Motor neuron (in vitro differentiated cells): ENCODE measurements around the gene GPBAR1. TPM values are rescaled to one million over a fixed set of nuclear protein-coding genes. Genes with fewer than 3 reads are reported as not detected.

ENCODE experiments used
- ATAC-seq, 8 experiments: fragments of 200-7000 bp; cut with Tn5 transposase; replicated peaks in 6 of 8; 2 replicates each; pipeline ENCODE4 v1.8.0; 2021; ENCODE audit warnings: mild to moderate bottlenecking in 8 of 8, moderate library complexity in 8 of 8
- H3K27ac ChIP-seq, 2 donors: fragments of 250-450 bp; sonication (Bioruptor Pico); 2 replicates each; pipeline ENCODE4 v1.9.0; 2021; ENCODE audit warnings: antibody characterized with exemption in 2 of 2, mild to moderate bottlenecking in 2 of 2, moderate library complexity in 1 of 2
- H3K4me1 ChIP-seq, 2 donors: fragments of 250-450 bp; sonication (Bioruptor Pico); replicated peaks in 1 of 2; 2 replicates each; pipeline ENCODE4 v1.6.1; 2021; ENCODE audit warnings: antibody characterized with exemption in 2 of 2, mild to moderate bottlenecking in 2 of 2, moderate library complexity in 1 of 2
- H3K4me3 ChIP-seq, 5 donors: fragments of 250-450 bp; sonication (Bioruptor Pico); 2 replicates each; pipeline ENCODE4 v1.9.0; 2021; ENCODE audit warnings: antibody characterized with exemption in 5 of 5, mild to moderate bottlenecking in 5 of 5, moderate library complexity in 4 of 5
- WGBS, 10 experiments: fragments of 450-650 bp; shearing (Covaris generic); methylation state at CpG; one replicate each; pipeline ENCODE4 v1.0.0; 2022; 5-methylcytosine and 5-hydroxymethylcytosine counted together
- in situ Hi-C, 9 experiments: fragments of 400-800 bp; cut with MboI; loops; one replicate each; pipeline ENCODE4 v1.15.0; 2021; ENCODE audit warnings: low sequenced_read_pairs in 9 of 9, low pct_unique_long_range_greater_than_20kb in 2 of 9; ENCODE audit not compliant: unreplicated experiment in 9 of 9
- total RNA-seq, 8 experiments: library from RNA; unstranded; fragments of 300-600 nt; gene quantifications; 2 replicates each; pipeline versions ENCODE4 v1.2.3 to v1.2.4, GENCODE V29; 2022

The GPBAR1 gene
- total RNA-seq, 8 experiments from 2014 or later: 0.49 to 6.9 (median 0.85) TPM

DNA sequence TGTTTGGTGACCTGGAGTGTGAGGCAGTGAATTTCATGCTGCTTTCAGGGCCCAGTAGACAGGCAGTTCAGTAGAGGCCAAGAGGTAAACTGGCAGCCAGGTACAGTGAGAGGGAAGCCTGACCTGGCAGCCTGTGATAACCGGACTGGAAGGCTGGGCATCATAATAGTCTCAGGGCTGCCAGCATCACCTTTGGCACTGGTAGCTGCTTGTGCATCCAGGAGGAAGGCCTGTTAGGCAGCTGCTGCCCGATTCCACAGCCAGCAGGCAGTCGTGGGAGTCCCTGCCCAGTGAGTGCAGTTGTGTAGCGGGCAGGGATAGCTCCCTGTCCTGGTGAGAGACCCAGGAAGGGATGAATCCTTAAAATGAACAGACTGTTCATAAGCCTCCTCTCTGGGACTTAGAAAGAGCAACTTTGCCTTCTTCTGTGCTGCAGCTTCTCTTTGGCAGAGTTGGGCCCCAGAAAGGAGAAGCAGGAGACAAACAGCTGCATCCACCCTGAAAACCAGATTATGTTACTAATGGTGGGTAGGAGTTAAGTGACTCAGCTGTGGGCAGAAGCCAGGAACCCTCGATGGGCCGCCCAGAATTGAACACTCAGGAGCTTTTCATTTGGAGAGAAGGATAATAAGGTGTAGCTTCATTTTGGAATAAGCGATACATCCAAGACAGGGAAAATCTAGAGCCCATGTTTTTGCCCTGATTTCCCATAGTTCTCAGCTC is 8.1 kb upstream of the GPBAR1 start:
- ATAC-seq: peak in 1 of 8 experiments; percentile 4
- Histone ChIP-seq H3K4me3 (no peak overlapping the region), H3K4me1 (no peaks in the 10 kb centered on the region), H3K27ac (no peak overlapping the region)
- 66 to 100% (median 86%) methylated on average over 1 to 7 of the region's 7 CpGs; no CpG with 5 or more reads in 2 of the 10 experiments for WGBS, 10 experiments
- in situ Hi-C loops: no loop called here

DNA sequence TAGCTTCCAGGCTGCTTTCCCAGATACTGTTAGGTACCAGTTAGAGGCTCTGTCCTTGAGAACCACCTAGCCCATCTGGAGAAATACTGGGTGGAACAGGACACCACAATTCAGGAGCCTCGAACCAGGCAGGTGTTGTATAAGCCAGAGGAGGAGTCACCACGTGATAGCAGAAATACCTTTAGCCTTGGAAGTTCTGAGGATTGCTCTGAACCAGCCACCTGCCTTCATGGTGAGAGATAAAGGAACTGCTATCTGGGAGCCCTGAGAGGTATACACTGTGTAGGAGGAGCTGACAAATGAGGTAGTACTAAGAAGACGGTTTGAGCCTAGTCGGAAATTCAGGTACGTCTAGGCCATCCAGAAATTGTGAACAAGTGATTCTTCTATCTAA is 7.6 kb upstream of the GPBAR1 start:
- Histone ChIP-seq H3K4me3 (no peak overlapping the region), H3K4me1 (no peaks in the 10 kb centered on the region), H3K27ac (no peak overlapping the region)
- in situ Hi-C loops: no loop called here
- 90 to 100% (median 95%) methylated on average over 1 to 2 of the region's 5 CpGs; no CpG with 5 or more reads in 4 of the 10 experiments for WGBS, 10 experiments
- ATAC-seq: no peak

DNA sequence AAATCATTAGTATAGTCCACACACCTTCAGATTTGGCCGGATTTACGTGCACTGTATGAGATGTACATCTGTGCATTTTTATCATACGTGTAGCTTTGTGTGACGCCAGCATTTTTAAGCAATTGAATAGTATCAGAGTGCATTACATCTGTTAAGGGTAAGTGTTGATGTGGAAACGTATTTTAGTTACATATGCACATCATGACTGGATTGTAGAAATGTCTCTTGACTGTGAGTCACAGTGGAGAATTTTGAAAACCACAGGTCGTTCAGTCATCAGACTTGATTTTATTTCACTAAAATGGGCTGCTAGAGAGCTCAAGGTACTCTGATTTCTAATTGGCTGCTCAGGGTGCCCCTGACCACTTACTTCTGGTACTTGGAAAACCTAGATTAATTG is 5.4 kb upstream of the GPBAR1 start:
- WGBS, 10 experiments: 0 to 100% (median 75%) methylated on average over 1 to 6 of the region's 6 CpGs
- no peak overlapping the region for H3K4me3 ChIP-seq
- in situ Hi-C loops: no loop called here
- H3K4me1 ChIP-seq: peaks cover under 1% of the 10 kb centered on the region in 2 donors
- H3K27ac ChIP-seq: no peak overlapping the region
- ATAC-seq: peak in 3 of 8 experiments; percentile 23 to 44 (median 40)

DNA sequence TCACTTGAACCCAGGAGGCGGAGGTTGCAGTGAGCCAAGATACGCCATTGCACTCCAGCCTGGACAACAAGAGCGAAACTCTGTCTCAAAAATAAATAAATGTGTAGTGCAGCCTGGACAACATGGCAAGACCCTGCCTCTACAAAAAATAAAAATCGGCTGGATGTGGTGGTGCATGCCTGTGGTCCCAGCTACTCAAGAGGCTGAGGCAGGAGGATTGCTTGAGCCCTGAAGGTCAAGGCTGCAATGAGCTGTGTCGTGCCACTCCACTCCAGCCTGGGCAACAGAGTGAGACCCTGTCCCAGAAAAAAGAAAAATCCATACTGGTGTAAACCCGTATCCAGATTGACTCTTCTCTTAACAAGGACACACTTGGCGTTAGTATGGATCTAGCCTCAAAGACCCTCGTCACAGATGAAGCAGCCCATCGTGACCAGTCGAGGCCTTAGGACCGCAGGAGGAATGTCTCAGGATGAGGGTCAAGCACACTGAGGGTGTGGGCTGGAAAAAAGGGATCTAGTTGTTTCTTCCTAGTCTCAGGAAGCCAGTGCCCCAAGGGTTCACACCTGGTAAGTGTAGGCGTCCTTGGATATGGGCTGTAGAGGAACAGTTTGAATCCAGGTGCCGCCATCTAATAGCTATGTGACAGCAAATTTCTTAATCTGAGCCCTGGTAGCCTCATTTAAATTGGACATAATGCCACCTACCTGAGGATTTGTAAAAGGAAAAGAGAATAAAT is 4.0 kb upstream of the GPBAR1 start:
- in situ Hi-C loops: no loop called here
- no peak for ATAC-seq
- H3K4me3 ChIP-seq: no peak overlapping the region
- H3K4me1 ChIP-seq: peaks cover 14% of the 10 kb centered on the region in 2 donors
- 70 to 100% (median 96%) methylated on average over 1 to 8 of the region's 13 CpGs; no CpG with 5 or more reads in 1 of the 10 experiments for WGBS, 10 experiments
- H3K27ac ChIP-seq: no peak overlapping the region

DNA sequence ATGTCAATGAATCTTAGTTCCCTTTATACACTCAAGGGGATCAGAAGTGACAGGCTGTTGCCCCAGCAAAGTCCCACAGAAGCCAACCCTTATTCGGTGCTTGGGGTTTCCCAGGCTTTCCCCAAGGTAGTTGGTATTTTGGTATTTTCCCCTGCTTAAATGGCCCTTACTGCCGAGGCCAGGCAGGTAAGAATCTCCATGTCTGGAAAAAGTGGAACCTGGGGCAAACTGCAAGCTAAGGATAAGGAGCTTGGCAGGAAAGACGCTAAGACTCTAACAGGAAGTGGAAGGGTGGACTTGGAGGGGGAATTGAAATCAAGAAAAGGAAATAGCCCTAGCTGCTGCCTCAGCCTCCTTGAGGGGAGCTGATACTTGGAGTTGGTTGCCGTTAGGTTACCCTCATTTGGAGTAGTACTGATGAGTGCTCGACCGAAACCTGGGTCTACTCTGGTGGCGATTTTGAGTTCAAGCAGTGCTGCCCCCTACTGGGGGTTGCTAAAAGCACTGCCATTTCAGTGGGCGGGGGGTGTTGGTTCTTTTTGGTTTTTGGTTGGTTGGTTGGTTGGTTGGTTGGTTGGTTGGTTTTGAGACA is 3.3 kb upstream of the GPBAR1 start:
- in situ Hi-C loops: no loop called here
- H3K4me3 ChIP-seq: no peak overlapping the region
- ATAC-seq: no peak
- H3K4me1 ChIP-seq: peaks cover 20 to 21% of the 10 kb centered on the region in 2 donors
- no peak overlapping the region for H3K27ac ChIP-seq
- 48 to 100% (median 78%) methylated on average over 1 to 6 of the region's 8 CpGs; no CpG with 5 or more reads in 2 of the 10 experiments for WGBS, 10 experiments

DNA sequence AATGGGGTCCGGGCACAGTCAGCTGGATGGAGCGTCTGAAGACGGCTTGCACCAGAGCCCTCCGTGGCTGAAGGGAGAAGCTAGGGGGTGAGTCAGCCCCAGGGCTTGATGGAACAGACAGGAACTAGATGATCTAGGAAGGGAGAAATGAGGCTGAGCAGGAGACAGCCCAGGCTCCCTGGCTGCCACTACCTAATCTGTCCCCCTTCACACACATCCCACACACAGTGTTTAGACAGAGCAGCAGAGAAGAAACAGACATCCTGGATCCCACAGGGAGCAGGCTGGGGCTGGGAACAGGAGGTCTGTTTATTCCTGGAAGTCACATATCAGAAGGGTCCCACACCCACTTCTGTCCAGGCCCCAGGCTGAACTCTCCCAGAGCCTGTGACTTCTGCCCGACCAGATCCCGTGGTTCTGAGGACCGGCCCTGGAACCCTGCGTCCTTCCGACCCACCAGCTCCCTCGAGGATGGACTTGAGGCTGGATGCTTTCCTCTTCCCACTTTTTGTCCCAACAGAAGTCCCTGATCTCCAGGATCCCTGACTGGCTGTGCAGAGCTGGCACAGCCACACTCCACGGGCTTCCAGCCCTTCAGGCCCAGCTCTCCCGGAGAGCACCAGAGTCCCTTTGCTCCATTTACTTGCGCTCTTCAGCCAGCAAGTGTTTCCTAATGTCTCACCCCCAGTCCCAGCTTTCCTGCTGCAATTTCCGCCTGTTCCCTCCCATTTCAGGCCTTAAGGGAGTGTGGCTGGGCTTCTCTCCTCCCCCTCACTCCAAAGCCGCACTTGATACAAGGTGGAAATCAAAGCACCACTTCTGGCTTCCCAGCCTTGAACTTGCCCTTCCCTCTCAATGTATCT is 1.5 kb upstream of the GPBAR1 start:
- H3K27ac ChIP-seq: no peak overlapping the region
- in situ Hi-C loops: no loop called here
- peak in 5 of 8 experiments; percentile 5 to 53 (median 47) for ATAC-seq
- no peak overlapping the region for H3K4me3 ChIP-seq
- 7 to 93% (median 67%) methylated on average over 3 to 9 of the region's 15 CpGs; no CpG with 5 or more reads in 2 of the 10 experiments for WGBS, 10 experiments
- peaks cover 20 to 22% of the 10 kb centered on the region in 2 donors for H3K4me1 ChIP-seq

DNA sequence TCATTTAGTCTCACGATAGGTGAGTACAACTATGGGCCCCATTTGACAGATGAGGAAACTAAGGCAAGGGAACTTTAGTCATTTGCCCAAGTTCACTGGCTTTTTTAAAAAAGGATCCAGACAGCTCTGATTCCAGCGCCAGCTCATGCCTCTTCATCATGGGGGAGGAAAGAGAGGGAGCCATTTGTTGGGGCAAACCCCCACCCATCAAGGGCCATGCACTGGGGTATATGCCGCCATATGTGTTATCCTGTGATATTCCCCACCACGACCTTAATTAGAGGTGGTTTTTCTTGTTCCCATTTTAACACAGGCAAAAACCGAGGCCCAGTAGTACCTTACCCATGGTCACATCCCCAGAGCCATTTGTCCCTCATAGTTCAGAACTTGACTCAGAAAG is 649 bp upstream of the GPBAR1 start:
- in situ Hi-C loops: no loop called here
- peaks cover 20 to 22% of the 10 kb centered on the region in 2 donors for H3K4me1 ChIP-seq
- H3K4me3 ChIP-seq: no peak overlapping the region
- 73 to 100% (median 100%) methylated on average over 1 to 4 of the region's 5 CpGs; no CpG with 5 or more reads in 3 of the 10 experiments for WGBS, 10 experiments
- ATAC-seq: no peak
- peak overlapping the region in 1 of 2 donors; percentile 1 for H3K27ac ChIP-seq

DNA sequence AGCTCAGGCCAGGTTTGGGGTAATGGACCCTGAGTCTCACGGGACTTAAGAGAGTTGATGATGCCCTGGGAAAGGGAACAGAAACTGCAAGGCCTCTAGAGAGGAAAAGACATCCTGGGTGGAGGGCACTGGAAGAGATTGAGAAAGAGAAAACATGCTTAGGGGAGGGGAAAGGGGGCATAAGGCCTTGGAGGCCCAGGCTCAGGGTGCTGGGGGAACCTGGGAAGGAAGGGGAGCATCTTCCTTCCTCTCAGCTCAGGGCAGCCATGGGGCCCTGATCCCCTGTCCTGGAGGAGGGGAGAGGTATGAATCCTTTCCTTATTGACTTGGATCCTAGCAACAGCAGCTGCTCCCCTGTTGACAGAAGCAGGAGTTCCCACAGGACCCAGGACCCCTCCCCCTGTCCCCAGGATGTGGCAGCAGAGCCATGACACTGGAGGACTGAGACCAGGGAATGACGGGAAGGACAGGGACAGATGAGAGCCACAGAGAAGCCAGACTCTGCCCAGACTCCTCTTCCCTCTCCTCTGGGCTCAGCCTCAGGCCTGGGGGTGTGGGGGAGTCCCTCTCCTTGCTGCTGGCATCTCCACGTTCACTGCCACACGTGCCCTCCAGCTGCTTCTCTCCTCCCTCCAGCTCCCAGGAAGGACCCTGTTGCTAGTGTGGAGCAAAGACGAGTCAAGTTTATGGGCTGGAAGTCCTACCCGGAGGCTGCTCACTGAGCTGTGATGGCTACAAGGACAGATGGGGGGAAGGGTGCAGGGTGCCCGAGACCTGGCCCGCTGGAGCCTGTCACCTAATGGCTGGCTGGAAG is 815 bp downstream of the GPBAR1 start:
- peaks cover 20 to 22% of the 10 kb centered on the region in 2 donors for H3K4me1 ChIP-seq
- ATAC-seq: peak in 5 of 8 experiments; percentile 71 to 78 (median 75)
- H3K4me3 ChIP-seq: no peak overlapping the region
- peak overlapping the region; percentile 10 to 85 for H3K27ac ChIP-seq
- WGBS, 10 experiments: 0 to 100% (median 42%) methylated on average over 1 to 4 of the region's 8 CpGs; no CpG with 5 or more reads in 5 of the 10 experiments
- in situ Hi-C loops: no loop called here

DNA sequence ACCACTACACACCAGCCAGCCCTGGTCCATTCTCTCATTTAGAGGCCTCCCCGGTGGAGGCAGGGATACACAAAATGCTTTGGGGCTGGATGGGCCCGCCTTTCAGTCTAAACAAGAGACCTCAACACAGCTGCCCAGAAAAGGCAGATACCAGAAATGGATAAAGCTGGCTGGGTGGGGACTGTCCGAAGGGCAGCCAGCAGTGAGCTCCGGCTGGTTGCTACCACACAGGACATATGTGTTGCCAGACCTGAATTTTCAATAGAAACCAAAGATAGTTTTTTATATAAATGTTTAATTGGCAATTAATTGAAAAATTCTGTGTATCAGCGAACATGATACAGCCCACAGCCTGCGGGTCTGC is 1.4 kb downstream of the GPBAR1 start:
- peaks cover 20 to 22% of the 10 kb centered on the region in 2 donors for H3K4me1 ChIP-seq
- in situ Hi-C loops: no loop called here
- no peak overlapping the region for H3K4me3 ChIP-seq
- 80 to 100% (median 85%) methylated on average over 1 to 4 of the region's 6 CpGs; no CpG with 5 or more reads in 6 of the 10 experiments for WGBS, 10 experiments
- ATAC-seq: peak in 1 of 8 experiments; percentile 1
- H3K27ac ChIP-seq: peak overlapping the region in 1 of 2 donors; percentile 85

DNA sequence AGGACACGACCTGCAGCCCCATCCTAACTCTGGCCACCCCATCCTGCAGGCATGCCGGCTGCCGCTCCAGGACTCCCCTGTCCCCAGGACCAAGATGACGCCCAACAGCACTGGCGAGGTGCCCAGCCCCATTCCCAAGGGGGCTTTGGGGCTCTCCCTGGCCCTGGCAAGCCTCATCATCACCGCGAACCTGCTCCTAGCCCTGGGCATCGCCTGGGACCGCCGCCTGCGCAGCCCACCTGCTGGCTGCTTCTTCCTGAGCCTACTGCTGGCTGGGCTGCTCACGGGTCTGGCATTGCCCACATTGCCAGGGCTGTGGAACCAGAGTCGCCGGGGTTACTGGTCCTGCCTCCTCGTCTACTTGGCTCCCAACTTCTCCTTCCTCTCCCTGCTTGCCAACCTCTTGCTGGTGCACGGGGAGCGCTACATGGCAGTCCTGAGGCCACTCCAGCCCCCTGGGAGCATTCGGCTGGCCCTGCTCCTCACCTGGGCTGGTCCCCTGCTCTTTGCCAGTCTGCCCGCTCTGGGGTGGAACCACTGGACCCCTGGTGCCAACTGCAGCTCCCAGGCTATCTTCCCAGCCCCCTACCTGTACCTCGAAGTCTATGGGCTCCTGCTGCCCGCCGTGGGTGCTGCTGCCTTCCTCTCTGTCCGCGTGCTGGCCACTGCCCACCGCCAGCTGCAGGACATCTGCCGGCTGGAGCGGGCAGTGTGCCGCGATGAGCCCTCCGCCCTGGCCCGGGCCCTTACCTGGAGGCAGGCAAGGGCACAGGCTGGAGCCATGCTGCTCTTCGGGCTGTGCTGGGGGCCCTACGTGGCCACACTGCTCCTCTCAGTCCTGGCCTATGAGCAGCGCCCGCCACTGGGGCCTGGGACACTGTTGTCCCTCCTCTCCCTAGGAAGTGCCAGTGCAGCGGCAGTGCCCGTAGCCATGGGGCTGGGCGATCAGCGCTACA is 2.1 kb downstream of the GPBAR1 start:
- Histone ChIP-seq H3K4me1 (peaks cover 20 to 22% of the 10 kb centered on the region in 2 donors), H3K4me3 (no peak overlapping the region), H3K27ac (peak overlapping the region in 1 of 2 donors; percentile 85)
- 80 to 100% (median 89%) methylated on average over 1 to 11 of the region's 39 CpGs; no CpG with 5 or more reads in 4 of the 10 experiments for WGBS, 10 experiments
- ATAC-seq: no peak
- in situ Hi-C loops: no loop called here
